ENCODE results near the gene SOX6.
"Not testable (repeated sequence)": the region's sequence is repeated elsewhere in the genome, so short reads cannot be mapped to it uniquely, and the experiment has no call there.

The SOX6 gene

DNA sequence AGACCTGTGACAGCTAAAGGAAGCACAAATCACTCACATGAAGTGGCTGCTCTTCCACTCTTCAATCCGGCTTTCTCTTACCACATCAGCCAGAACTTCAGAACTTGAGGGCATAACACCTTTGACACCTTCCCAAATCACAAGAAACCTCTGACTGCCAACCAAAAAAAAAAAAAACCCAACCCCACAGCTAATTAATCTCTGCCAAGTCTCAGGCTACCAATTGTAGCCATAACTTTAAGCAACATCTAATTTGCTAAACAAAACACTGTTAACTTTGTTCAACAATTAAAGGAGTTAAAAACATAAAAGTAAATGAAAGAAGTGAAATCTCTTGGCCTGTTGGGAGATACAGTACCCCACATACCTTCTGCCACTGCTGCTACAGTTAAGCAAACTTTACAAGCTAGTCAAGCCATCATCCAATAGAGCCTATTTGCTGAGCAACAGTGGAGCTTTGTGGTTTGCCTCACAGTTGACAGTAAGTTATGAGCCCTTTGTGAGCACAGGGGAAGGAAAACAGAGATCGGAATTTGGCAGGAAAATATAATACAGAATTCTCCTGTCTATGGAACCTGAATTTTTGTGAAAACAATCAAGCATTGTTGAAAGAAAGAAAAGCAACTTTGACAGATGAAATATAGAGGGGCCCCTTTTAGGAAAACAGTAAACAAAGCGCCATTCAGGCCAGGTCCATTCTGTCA is at the start of gene SOX6:
Gene SOX6 (minus strand): TSS at position 490 of the 704 bp plus-strand sequence. CDS start 15,298 bp downstream, outside the sequence.
- no peak for DNase-seq (ENCODE audit: low read depth)

DNA sequence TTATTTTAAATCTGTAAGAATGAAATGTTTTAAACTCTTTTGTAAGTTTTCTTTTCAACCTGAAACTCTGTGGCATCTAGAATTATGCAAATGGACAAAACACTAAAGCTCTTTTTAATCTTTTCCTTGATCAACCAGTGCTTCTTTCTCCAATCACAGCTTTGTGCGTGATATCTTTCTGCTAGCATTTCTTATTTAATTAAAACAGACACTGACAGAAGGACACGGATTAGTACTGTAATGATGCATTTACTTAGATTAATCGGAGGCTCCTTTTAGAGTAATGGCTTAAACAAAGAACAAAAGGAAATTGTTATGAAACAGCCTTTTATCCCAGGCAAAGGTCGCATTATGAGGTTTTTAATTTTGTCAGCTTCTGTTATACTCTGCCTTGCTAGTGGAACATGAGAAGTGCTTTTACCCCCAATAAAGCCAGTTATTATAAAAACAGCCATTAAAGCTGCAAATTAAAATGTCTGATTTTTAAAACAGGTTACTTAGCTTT is 48.5 kb upstream of the SOX6 start:
- no peak for DNase-seq (ENCODE audit: low read depth)

DNA sequence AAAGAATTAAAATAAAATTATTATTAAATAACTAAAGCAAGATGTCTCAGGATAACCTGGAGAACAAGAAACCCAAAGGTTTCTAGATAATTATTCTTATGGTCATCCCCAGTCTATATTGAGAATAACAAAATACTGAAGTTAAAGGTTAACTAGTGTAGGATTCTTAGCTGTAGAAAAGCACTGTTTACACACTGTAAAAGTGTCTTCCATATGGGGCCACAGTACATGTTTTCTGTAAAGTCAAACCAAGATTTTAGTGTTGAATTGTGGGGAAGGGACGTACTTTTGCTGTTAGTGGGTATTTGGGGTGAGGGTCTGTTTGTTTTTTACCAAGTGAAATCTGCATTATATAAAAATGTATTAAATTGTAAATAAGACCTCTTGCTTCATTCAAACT is 47.5 kb upstream of the SOX6 start:
- no peak for DNase-seq (ENCODE audit: low read depth)

DNA sequence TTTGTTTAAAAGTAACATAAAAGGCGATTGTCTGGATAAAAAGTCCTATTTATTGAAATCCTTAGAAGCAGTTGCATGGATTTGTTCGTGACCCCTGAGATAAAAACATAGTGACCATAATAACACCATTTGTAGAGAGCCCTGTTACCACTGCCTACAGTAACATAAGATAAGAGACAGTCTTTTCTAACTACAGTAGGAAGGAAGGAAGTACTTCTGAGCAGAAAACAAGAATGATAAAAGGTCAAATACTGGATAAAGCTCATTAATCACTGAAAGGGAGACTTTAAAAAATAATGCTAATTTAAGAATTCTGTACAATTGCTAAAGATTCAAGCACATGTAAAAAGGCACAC is 47.1 kb upstream of the SOX6 start:
- DNase-seq (ENCODE audit: low read depth) = no peak

- DNase-seq (ENCODE audit: low read depth) = no peak
Measured at GRCh38 chr11:16402654-16403447, 46.5 kb upstream of the SOX6 start.

GRCh38 chr11:16397390-16397789 is 41.0 kb upstream of the SOX6 start:
- no peak for DNase-seq (ENCODE audit: low read depth)

DNA sequence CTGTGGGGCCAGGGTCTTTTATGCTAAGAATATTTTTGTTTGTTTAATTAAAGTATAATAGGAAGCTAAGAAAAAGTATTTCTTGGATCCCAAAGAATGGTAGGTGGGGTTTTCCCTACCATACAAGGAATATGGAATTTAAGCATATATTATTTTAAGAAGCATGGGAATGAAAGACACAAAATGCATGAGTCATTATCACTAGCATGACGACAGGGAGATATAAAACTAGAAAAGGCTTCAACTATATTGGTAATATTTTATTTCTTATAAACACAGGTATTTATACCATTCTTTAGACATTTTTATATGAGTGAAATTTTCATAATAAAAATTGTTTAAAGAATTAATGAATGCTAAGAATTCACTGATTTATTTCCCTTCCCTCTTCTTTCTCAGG is 39.3 kb upstream of the SOX6 start:
- DNase-seq (ENCODE audit: low read depth) = no peak

GRCh38 chr11:16394947-16395346 is 38.6 kb upstream of the SOX6 start:
- DNase-seq (ENCODE audit: low read depth) = no peak

DNA sequence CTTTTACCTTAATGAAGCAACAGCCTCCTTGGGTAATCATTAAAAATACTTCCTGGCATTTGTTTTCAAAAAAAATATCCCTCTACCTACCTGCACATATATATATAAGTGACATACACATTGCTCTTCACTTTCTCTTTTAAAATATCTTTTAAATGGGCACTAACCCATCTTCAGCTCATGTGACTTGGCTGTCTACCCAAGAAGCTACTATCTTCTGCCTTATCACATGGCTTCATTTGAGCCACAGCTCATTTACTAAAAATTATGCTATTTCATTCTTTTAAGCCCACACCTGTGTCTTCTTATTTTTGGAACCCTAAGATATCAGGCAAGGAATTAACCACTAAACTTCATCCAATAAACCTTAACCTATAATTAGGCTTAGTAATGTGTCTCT is 37.0 kb upstream of the SOX6 start:
- no peak for DNase-seq (ENCODE audit: low read depth)

DNA sequence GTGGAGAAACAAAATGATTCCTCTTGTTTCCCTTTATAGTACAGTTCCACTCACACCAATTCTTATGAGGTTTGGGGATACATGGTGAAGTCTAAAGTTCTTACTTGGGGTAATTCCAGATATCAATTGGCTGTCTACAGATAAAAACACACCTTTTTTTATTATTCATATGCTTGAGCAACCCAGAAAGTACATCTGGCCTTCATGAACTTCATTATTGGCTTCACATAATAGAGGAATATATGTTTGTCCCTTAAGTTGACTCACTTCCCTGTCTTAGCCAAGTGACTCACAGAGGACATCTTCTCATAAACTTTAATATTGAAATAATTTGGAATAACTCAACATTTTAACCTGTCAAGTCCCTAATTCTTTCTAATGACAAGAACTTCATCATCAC is 36.3 kb upstream of the SOX6 start:
- no peak for DNase-seq (ENCODE audit: low read depth)

- DNase-seq (ENCODE audit: low read depth) = not testable (repeated sequence)
Measured at GRCh38 chr11:16390826-16391225, 34.5 kb upstream of the SOX6 start.

DNA sequence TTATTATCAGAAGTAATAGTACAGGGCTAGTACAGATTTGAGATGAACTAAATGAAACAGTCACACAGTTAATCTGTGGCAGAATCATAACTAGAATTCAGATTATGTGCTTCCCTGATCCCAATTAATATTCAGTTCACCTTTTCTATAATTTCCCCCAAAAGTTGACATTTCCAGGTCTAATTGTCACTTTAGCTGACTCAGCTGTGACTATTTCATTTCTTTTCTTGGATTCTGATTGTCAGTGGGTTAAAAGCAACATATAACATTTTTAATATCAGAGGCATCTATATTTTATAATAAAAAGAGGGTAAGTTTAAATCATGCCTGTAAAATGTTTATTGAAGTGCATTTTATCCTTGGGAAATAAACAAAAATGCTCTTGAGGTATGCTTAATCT is 28.8 kb upstream of the SOX6 start:
- DNase-seq (ENCODE audit: low read depth) = no peak

DNA sequence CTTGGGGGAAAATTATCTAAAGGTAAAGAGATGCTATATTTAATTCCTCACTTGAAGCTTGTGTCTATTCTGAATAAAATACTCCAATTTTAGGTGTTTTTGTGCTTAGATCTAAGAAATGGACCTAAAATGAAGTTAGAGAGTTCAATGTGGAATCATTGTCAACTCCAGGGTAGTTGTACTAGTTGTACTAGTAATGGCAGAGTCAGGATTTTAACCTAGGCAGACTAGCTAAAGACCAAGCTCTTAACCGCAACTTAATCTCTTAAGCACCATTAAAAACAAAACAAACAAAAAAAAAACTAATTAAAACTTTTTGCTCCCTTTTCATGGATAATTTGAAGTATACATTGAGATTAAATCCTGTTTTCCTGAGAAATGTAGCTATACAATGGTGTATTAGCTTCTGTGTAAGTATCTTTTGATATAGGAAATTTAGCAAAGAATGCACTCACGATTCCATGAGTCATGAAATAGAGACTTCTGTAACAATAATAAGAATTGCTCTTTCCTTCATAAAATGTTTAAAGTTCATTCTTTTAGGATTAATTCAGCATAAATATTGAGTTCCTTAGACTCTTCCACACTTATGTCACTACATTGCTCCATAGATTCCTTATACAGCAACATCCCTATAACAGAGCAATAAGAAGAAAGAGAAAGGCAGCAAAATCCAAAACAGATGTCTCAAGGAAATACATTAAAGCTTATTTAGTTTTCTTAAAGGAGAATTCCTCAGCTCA is 26.5 kb upstream of the SOX6 start:
- DNase-seq (ENCODE audit: low read depth) = no peak

GRCh38 chr11:16382186-16382585 is 25.8 kb upstream of the SOX6 start:
- DNase-seq (ENCODE audit: low read depth) = no peak

DNA sequence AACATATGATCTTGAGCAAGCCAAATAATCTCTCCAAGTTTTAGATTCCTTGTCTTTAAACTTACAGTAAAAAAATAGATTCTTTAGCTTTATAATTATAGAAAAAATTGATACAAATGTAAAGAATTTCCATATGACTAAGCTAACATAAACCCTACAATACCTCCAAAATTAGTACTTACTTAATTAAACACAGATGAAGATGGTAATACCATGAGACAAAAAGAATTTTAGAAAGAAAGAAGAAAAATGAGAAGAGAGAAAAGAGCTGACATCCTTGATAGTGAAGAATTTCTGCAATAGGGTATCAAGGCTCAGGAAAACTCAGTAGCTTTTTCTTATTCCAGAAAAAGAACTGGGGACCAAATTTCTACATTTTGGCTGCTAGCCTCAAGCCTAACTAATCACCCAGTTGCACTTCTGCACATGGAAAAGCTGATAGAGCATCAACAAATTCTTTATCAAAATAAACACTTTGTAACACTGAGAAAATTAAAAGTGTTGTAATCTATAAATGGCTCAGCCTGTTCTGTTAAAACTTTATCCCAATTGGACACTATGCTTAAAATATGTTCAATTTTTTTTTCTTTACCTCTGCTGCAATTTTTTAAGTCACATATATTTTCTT is 24.7 kb upstream of the SOX6 start:
- no peak for DNase-seq (ENCODE audit: low read depth)

GRCh38 chr11:16378906-16379305 is 22.6 kb upstream of the SOX6 start:
- no peak for DNase-seq (ENCODE audit: low read depth)

DNA sequence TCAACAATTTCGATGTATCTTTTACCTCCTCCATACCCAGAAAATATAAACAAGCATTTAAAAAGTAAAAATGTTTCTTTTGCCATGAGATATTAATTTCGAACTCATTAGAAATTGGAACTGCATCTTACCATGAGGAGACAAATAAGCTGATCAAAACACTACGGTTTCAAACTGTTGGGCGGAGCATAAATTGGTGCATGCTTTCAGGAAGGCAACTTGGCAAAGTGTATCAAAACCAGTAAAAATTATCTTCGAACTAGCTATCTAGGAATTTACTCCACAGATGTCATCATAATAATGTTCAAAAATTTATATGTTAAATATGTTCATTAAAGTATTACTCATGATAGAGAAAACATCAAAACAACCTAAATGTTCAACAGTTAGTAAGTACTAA is 21.4 kb upstream of the SOX6 start:
- DNase-seq (ENCODE audit: low read depth) = no peak

- DNase-seq (ENCODE audit: low read depth) = not testable (repeated sequence)
Measured at GRCh38 chr11:16375664-16376063, 19.3 kb upstream of the SOX6 start.

- no peak for DNase-seq (ENCODE audit: low read depth)
Measured at GRCh38 chr11:16373768-16374167, 17.4 kb upstream of the SOX6 start.

GRCh38 chr11:16372355-16372754 is 16.0 kb upstream of the SOX6 start:
- no peak for DNase-seq (ENCODE audit: low read depth)

GRCh38 chr11:16367252-16367651 is 10.9 kb upstream of the SOX6 start:
- DNase-seq (ENCODE audit: low read depth) = no peak

GRCh38 chr11:16365581-16366228 is 9.4 kb upstream of the SOX6 start:
- no peak for DNase-seq (ENCODE audit: low read depth)
